Dermis blood vessel endothelial cell (primary cell): Measurements from ENCODE around the gene WDR90. TPM values are rescaled to one million over a fixed set of nuclear protein-coding genes. Genes with fewer than 3 reads are reported as not detected.
A peak's percentile ranks its signal among the peaks of the same experiment; 100 is the strongest.
"Not testable (repeated sequence)": the region's sequence is repeated elsewhere in the genome, so short reads cannot be mapped to it uniquely, and the experiment has no call there.

ENCODE experiments used
- DNase-seq: peaks from one replicate; pipeline ENCODE4 v3.0.0; 2010
- total RNA-seq: library from RNA; depleted of rRNA; stranded (reverse); fragments of >200 nt; gene quantifications from 2 replicates; pipeline ENCODE4 v1.2.3, GENCODE V29; 2014

WDR90 gene
- total RNA-seq, 1 donor from 2014 or later, result 10.7 TPM

- DNase-seq, result no peak
Measured at GRCh38 chr16:677316-678190, 28.4 kb downstream of the WDR90 start.

GRCh38 chr16:678209-678857 is 29.2 kb downstream of the WDR90 start:
- no peak for DNase-seq

GRCh38 chr16:678858-679813 is 30.0 kb downstream of the WDR90 start:
- peak; percentile 64 for DNase-seq

- DNase-seq, result peak; percentile 87
Measured at GRCh38 chr16:679814-680624, 30.9 kb downstream of the WDR90 start, which contains the start of gene STUB1. TSS of gene STUB1 (plus strand) at chr16:680410. CDS start at chr16:680526, 116 bp downstream.

- DNase-seq, result no peak
Measured at GRCh38 chr16:680625-680945, 31.4 kb downstream of the WDR90 start.

GRCh38 chr16:680967-681745 is 32.0 kb downstream of the WDR90 start:
- DNase-seq, result peak; percentile 55

- DNase-seq, result no peak
Measured at GRCh38 chr16:681746-682427, 32.7 kb downstream of the WDR90 start.

- no peak for DNase-seq
Measured at GRCh38 chr16:682493-683395, 33.6 kb downstream of the WDR90 start.

- DNase-seq, result no peak
Measured at GRCh38 chr16:683396-684070, 34.4 kb downstream of the WDR90 start.

- peak; percentile 93 for DNase-seq
Measured at GRCh38 chr16:684071-684794, 35.1 kb downstream of the WDR90 start, which contains the start of gene JMJD8. TSS of gene JMJD8 (minus strand) at chr16:684334. CDS start at chr16:684319, 15 bp downstream.

GRCh38 chr16:684961-685696 is 36.0 kb downstream of the WDR90 start:
- DNase-seq, result no peak

- peak; percentile 76 for DNase-seq
Measured at GRCh38 chr16:685967-686366, 36.8 kb downstream of the WDR90 start.

GRCh38 chr16:686459-687260 is 37.5 kb downstream of the WDR90 start:
- no peak for DNase-seq

- DNase-seq, result no peak
Measured at GRCh38 chr16:687499-687898, 38.3 kb downstream of the WDR90 start.

- DNase-seq, result no peak
Measured at GRCh38 chr16:689175-689897, 40.2 kb downstream of the WDR90 start.

GRCh38 chr16:691242-691641 is 42.1 kb downstream of the WDR90 start:
- DNase-seq, result not testable (repeated sequence)
